Mesenchymal stem cell (in vitro differentiated cells and primary cell): ENCODE results near the gene PKMYT1.

Source experiments
- DNase-seq: peaks from one replicate; pipeline ENCODE4 v3.0.0-alpha.2; 2013
- H2AFZ ChIP-seq: one replicate; pipeline ENCODE4 v1.6.1; 2013; ENCODE audit warnings: low read depth, mild to moderate bottlenecking, control low read depth, inconsistent platforms, low read length, moderate library complexity
- H2AK5ac ChIP-seq: 2 replicates; pipeline ENCODE4 v1.6.1; 2013; ENCODE audit warnings: low read length, moderate library complexity, mild to moderate bottlenecking, inconsistent platforms; ENCODE audit not compliant: severe bottlenecking
- H2BK120ac ChIP-seq: one replicate; pipeline ENCODE4 v1.6.1; 2013; ENCODE audit warnings: low read depth, mild to moderate bottlenecking, inconsistent platforms, low read length, moderate library complexity
- H2BK12ac ChIP-seq, 2 experiments: one replicate each; pipeline ENCODE4 v1.6.1; 2013; ENCODE audit warnings: inconsistent platforms in 2 of 2, low read length in 2 of 2, mild to moderate bottlenecking in 2 of 2, moderate library complexity in 2 of 2, control low read depth in 1 of 2
- H2BK15ac ChIP-seq: one replicate; pipeline ENCODE4 v1.6.1; 2013; ENCODE audit warnings: mild to moderate bottlenecking, low read depth, inconsistent platforms; ENCODE audit not compliant: poor library complexity, severe bottlenecking
- H2BK5ac ChIP-seq: 2 replicates; pipeline ENCODE4 v1.6.1; 2013; ENCODE audit warnings: low read depth, mild to moderate bottlenecking, low read length, control low read depth, inconsistent platforms; ENCODE audit not compliant: poor library complexity, severe bottlenecking
- H3K14ac ChIP-seq, 2 experiments: one replicate each; pipeline ENCODE4 v1.6.1; 2013; ENCODE audit warnings: inconsistent platforms in 2 of 2, low read length in 2 of 2, control low read depth in 1 of 2, mild to moderate bottlenecking in 1 of 2, moderate library complexity in 1 of 2
- H3K18ac ChIP-seq, 2 experiments: one replicate each; pipeline ENCODE4 v1.6.1; 2013; ENCODE audit warnings: inconsistent platforms in 2 of 2, low read length in 2 of 2, control low read depth in 1 of 2, low read depth in 1 of 2, mild to moderate bottlenecking in 1 of 2
- H3K23ac ChIP-seq, 2 experiments: one replicate each; pipeline ENCODE4 v1.6.1; 2013; ENCODE audit warnings: inconsistent platforms in 2 of 2, low read length in 2 of 2, mild to moderate bottlenecking in 2 of 2, moderate library complexity in 2 of 2, control low read depth in 1 of 2
- H3K27ac ChIP-seq: 2 replicates; pipeline ENCODE4 v1.5.1; 2013; ENCODE audit warnings: mild to moderate bottlenecking, moderate library complexity, low read length, control low read depth, inconsistent platforms; ENCODE audit not compliant: poor library complexity, severe bottlenecking
- H3K27me3 ChIP-seq, 2 experiments: 2 replicates each; pipeline versions ENCODE4 v1.6.1 to v1.7.0; 2013; ENCODE audit warnings: low read length in 2 of 2, mild to moderate bottlenecking in 2 of 2, moderate library complexity in 2 of 2, control low read depth in 1 of 2, inconsistent platforms in 1 of 2; ENCODE audit not compliant: control insufficient read depth in 1 of 2, insufficient read depth in 1 of 2
- H3K36me3 ChIP-seq, 2 experiments: 2 replicates each; pipeline versions ENCODE4 v1.6.1 to v1.7.0; 2013; ENCODE audit warnings: low read length in 2 of 2, control low read depth in 1 of 2, inconsistent platforms in 1 of 2, low read depth in 1 of 2, mild to moderate bottlenecking in 1 of 2; ENCODE audit not compliant: insufficient read depth in 2 of 2, control insufficient read depth in 1 of 2
- H3K4ac ChIP-seq, 2 experiments: one replicate each; pipeline ENCODE4 v1.6.1; 2013; ENCODE audit warnings: inconsistent platforms in 2 of 2, low read length in 2 of 2, mild to moderate bottlenecking in 2 of 2, moderate library complexity in 2 of 2, control low read depth in 1 of 2, low read depth in 1 of 2
- H3K4me1 ChIP-seq: 2 replicates; pipeline ENCODE4 v1.6.1; 2013; ENCODE audit warnings: low read depth, low read length, control low read depth; ENCODE audit not compliant: control insufficient read depth, insufficient read depth
- H3K4me2 ChIP-seq: 2 replicates; pipeline ENCODE4 v1.6.1; 2013; ENCODE audit warnings: low read length, mild to moderate bottlenecking, inconsistent platforms; ENCODE audit not compliant: poor library complexity, severe bottlenecking
- H3K4me3 ChIP-seq, 2 experiments: 2 replicates each; pipeline versions ENCODE4 v1.5.1 to v1.7.0; 2013; ENCODE audit warnings: low read length in 2 of 2, mild to moderate bottlenecking in 2 of 2, control low read depth in 1 of 2, low read depth in 1 of 2; ENCODE audit not compliant: insufficient read depth in 1 of 2
- H3K79me1 ChIP-seq: replicated peaks from 2 replicates; pipeline ENCODE4 v1.6.1; 2013; ENCODE audit warnings: mild to moderate bottlenecking, control low read depth, low read length, inconsistent platforms; ENCODE audit not compliant: poor library complexity, severe bottlenecking
- H3K9ac ChIP-seq: 2 replicates; pipeline ENCODE4 v1.7.0; 2013; ENCODE audit warnings: mild to moderate bottlenecking, low read length, moderate library complexity
- H3K9me3 ChIP-seq: 2 replicates; pipeline ENCODE4 v1.7.0; 2013; ENCODE audit warnings: mild to moderate bottlenecking, low read length; ENCODE audit not compliant: control insufficient read depth
- H4K8ac ChIP-seq: one replicate; pipeline ENCODE4 v1.6.1; 2013; ENCODE audit warnings: inconsistent platforms, mild to moderate bottlenecking, low read length, moderate library complexity
- H4K91ac ChIP-seq: one replicate; pipeline ENCODE4 v1.6.1; 2013; ENCODE audit warnings: mild to moderate bottlenecking, low read length, inconsistent platforms
- WGBS: methylation state at CpG from one replicate; pipeline ENCODE4 v1.1.7; 2013; ENCODE audit warnings: mixed read lengths; 5-methylcytosine and 5-hydroxymethylcytosine counted together

Gene PKMYT1

GRCh38 chr16:3025032-3026002 lies 45.1 kb upstream of the PKMYT1 start:
- H2BK120ac ChIP-seq: no peak overlapping the region
- H3K27ac ChIP-seq: no peak overlapping the region
- no peak overlapping the region for H2AFZ ChIP-seq
- no peak overlapping the region for H2BK15ac ChIP-seq
- H3K9me3 ChIP-seq: no peaks in the 10 kb centered on the region
- peaks cover 24 to 58% of the 10 kb centered on the region in 2 experiments for H3K36me3 ChIP-seq
- no peak overlapping the region for H3K4me2 ChIP-seq
- peaks cover 25% of the 10 kb centered on the region for H3K4me1 ChIP-seq
- H3K4ac ChIP-seq: no peak overlapping the region
- no peak overlapping the region for H3K18ac ChIP-seq
- H4K91ac ChIP-seq: no peak overlapping the region
- no peak overlapping the region for H2BK12ac ChIP-seq
- peaks cover 4% of the 10 kb centered on the region for H3K79me1 ChIP-seq
- H3K14ac ChIP-seq: no peak overlapping the region
- no peak overlapping the region for H3K4me3 ChIP-seq
- no peak overlapping the region for H3K23ac ChIP-seq
- H3K9ac ChIP-seq: no peak overlapping the region
- no peak overlapping the region for H4K8ac ChIP-seq
- no peak overlapping the region for H2BK5ac ChIP-seq
- 97% methylated on average over 18 of the region's 18 CpGs for WGBS
- no peak for DNase-seq
- peaks cover 0 to 17% of the 10 kb centered on the region in 2 experiments for H3K27me3 ChIP-seq
- H2AK5ac ChIP-seq: no peak overlapping the region

- H4K8ac ChIP-seq: peak within 1 kb of the TSS; percentile 92
- peaks cover 0 to 3% of the 10 kb centered on the region in 2 experiments for H3K27me3 ChIP-seq
- H3K36me3 ChIP-seq: peaks cover 24 to 50% of the 10 kb centered on the region in 2 experiments
- H3K4ac ChIP-seq: peak within 1 kb of the TSS; percentile 87 to 94
- peak within 1 kb of the TSS; percentile 80 for H2BK120ac ChIP-seq
- peak within 1 kb of the TSS; percentile 85 for H3K4me2 ChIP-seq
- H4K91ac ChIP-seq: peak within 1 kb of the TSS; percentile 96
- H3K18ac ChIP-seq: peak within 1 kb of the TSS; percentile 94 to 98
- DNase-seq: peak; percentile 98
- H3K9ac ChIP-seq: peak within 1 kb of the TSS; percentile 100
- peak within 1 kb of the TSS in 1 of 2 experiments; percentile 89 for H3K14ac ChIP-seq
- H3K4me3 ChIP-seq: peak within 1 kb of the TSS; percentile 57 to 89
- peak within 1 kb of the TSS; percentile 100 for H3K27ac ChIP-seq
- peak within 1 kb of the TSS; percentile 100 for H2BK5ac ChIP-seq
- H3K79me1 ChIP-seq: peaks cover 6% of the 10 kb centered on the region
- H2AK5ac ChIP-seq: peak within 1 kb of the TSS; percentile 99
- H2AFZ ChIP-seq: no peak within 1 kb of the TSS
- peak within 1 kb of the TSS; percentile 94 to 95 for H2BK12ac ChIP-seq
- H3K9me3 ChIP-seq: no peaks in the 10 kb centered on the region
- under 1% methylated on average over 69 of the region's 69 CpGs for WGBS
- H3K4me1 ChIP-seq: peaks cover 29% of the 10 kb centered on the region
- H2BK15ac ChIP-seq: peak within 1 kb of the TSS; percentile 99
- H3K23ac ChIP-seq: peak within 1 kb of the TSS in 1 of 2 experiments; percentile 95
Measured at GRCh38 chr16:3023669-3024478, 43.6 kb upstream of the PKMYT1 start, which contains the start of the genes HCFC1R1 and THOC6. Gene HCFC1R1, minus strand, starts transcription at chr16:3023942. Its CDS starts 1 bp downstream, at chr16:3023941. Gene THOC6, plus strand, starts transcription at chr16:3024035. Its CDS starts 292 bp downstream, at chr16:3024327.

- Histone ChIP-seq H3K4me1 (peaks cover 27% of the 10 kb centered on the region), H3K4ac (peak overlapping the region; percentile 77 to 87), H2AK5ac (peak overlapping the region; percentile 99), H2AFZ (no peak overlapping the region), H4K8ac (peak overlapping the region; percentile 92), H2BK15ac (no peak overlapping the region), H2BK5ac (peak overlapping the region; percentile 100), H3K79me1 (peaks cover 6% of the 10 kb centered on the region), H3K18ac (peak overlapping the region; percentile 94 to 98), H2BK120ac (peak overlapping the region; percentile 80), H2BK12ac (peak overlapping the region; percentile 6 to 93), H3K9me3 (no peaks in the 10 kb centered on the region), H3K27me3 (peaks cover under 1 to 4% of the 10 kb centered on the region in 2 experiments), H4K91ac (peak overlapping the region; percentile 96), H3K9ac (peak overlapping the region; percentile 100), H3K36me3 (peaks cover 24 to 50% of the 10 kb centered on the region in 2 experiments), H3K14ac (peak overlapping the region in 1 of 2 experiments; percentile 89), H3K4me3 (peak overlapping the region; percentile 57 to 89), H3K23ac (peak overlapping the region in 1 of 2 experiments; percentile 85), H3K27ac (peak overlapping the region; percentile 100), H3K4me2 (peak overlapping the region; percentile 85)
- no peak for DNase-seq
- WGBS: 6% methylated on average over 6 of the region's 6 CpGs
Measured at GRCh38 chr16:3023415-3023668, 43.1 kb upstream of the PKMYT1 start.
